ENCODE measurements around the gene ADTRP.
"Not testable (repeated sequence)": the region's sequence is repeated elsewhere in the genome, so short reads cannot be mapped to it uniquely, and the experiment has no call there.

The ADTRP gene

GRCh38 chr6:11802886-11803590 lies 24.4 kb upstream of the ADTRP start:
- no peak for FAIRE-seq

- FAIRE-seq, result not testable (repeated sequence)
Observed at GRCh38 chr6:11800531-11800930, 21.9 kb upstream of the ADTRP start.

- no peak for FAIRE-seq
Observed at GRCh38 chr6:11798538-11798937, 19.9 kb upstream of the ADTRP start.

- no peak for FAIRE-seq
Observed at GRCh38 chr6:11798096-11798495, 19.5 kb upstream of the ADTRP start.

GRCh38 chr6:11796829-11797228 lies 18.2 kb upstream of the ADTRP start:
- FAIRE-seq, result no peak

- no peak for FAIRE-seq
Observed at GRCh38 chr6:11795403-11795802, 16.8 kb upstream of the ADTRP start.

GRCh38 chr6:11793277-11793676 lies 14.7 kb upstream of the ADTRP start:
- FAIRE-seq, result no peak

GRCh38 chr6:11791354-11792107 lies 12.9 kb upstream of the ADTRP start:
- FAIRE-seq, result no peak

- FAIRE-seq, result no peak
Observed at GRCh38 chr6:11789744-11790143, 11.1 kb upstream of the ADTRP start.

GRCh38 chr6:11788043-11788442 lies 9.4 kb upstream of the ADTRP start:
- no peak for FAIRE-seq

- no peak for FAIRE-seq
Observed at GRCh38 chr6:11785774-11786579, 7.4 kb upstream of the ADTRP start.

GRCh38 chr6:11785415-11785773 lies 6.8 kb upstream of the ADTRP start:
- no peak for FAIRE-seq

GRCh38 chr6:11784341-11784740 lies 5.7 kb upstream of the ADTRP start:
- no peak for FAIRE-seq

- FAIRE-seq, result no peak
Observed at GRCh38 chr6:11783524-11784064, 5.0 kb upstream of the ADTRP start.

- no peak for FAIRE-seq
Observed at GRCh38 chr6:11782524-11782923, 3.9 kb upstream of the ADTRP start.

GRCh38 chr6:11780097-11780428 lies 1.5 kb upstream of the ADTRP start:
- no peak for FAIRE-seq

- FAIRE-seq, result no peak
Observed at GRCh38 chr6:11779329-11780096, 910 bp upstream of the ADTRP start.

- FAIRE-seq, result no peak
Observed at GRCh38 chr6:11778036-11778435, 567 bp downstream of the ADTRP start.

GRCh38 chr6:11775791-11776409 lies 2.7 kb downstream of the ADTRP start:
- no peak for FAIRE-seq

- FAIRE-seq, result no peak
Observed at GRCh38 chr6:11774426-11774825, 4.2 kb downstream of the ADTRP start.

GRCh38 chr6:11773581-11773980 lies 5.0 kb downstream of the ADTRP start:
- no peak for FAIRE-seq

GRCh38 chr6:11773013-11773412 lies 5.6 kb downstream of the ADTRP start:
- FAIRE-seq, result no peak

Data from islet of Langerhans (tissue), 1 donor.